NCI-H510A (cell line): ENCODE results near the gene TMEM225B.
"Not testable (repeated sequence)": the region's sequence is repeated elsewhere in the genome, so short reads cannot be mapped to it uniquely, and the experiment has no call there.

ENCODE experiments used
- DNase-seq: peaks from one replicate; lab custom pipeline; 2025; lab: John Stamatoyannopoulos, UW

Gene TMEM225B, protein sequence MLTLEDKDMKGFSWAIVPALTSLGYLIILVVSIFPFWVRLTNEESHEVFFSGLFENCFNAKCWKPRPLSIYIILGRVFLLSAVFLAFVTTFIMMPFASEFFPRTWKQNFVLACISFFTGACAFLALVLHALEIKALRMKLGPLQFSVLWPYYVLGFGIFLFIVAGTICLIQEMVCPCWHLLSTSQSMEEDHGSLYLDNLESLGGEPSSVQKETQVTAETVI

DNA sequence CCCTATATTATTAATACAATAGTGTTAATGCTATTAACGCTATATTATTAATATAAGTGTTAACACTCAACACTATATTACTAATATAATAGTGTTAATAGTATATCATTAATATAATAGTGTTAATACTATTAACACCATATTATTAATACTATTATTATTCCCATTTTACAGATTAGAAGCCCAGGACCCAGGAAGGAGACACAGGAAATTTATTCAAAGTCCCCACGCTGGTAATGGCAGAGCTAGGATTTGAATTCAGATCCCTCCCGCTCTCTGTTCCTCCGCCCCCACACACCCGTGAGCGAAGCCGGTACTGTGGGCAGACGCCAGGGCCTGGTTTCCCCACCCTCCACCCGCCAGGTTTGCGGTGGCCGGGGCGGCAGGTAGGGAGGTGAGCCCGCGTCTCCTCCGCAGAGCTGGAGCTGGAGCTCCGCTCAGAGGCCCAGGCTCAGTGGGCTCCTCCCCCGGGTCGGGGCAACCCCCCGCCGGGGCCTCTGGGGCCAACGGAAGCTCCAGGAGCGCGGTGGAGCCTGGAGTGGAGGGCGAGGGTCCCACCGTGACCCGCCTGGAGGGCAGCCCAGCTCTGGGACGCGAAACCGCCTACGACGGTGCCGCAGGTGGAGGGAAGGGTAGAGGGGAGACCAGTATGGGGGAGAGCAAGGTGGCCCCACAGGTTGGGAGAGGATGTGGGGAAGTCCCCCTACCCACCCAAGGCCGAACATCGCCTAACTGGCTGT lies at the start of gene TMEM225B:
Gene TMEM225B, plus strand, starts transcription at position 506 of the 740 bp plus-strand sequence. CDS start 6,122 bp downstream, outside the sequence.
- DNase-seq = no peak

DNA sequence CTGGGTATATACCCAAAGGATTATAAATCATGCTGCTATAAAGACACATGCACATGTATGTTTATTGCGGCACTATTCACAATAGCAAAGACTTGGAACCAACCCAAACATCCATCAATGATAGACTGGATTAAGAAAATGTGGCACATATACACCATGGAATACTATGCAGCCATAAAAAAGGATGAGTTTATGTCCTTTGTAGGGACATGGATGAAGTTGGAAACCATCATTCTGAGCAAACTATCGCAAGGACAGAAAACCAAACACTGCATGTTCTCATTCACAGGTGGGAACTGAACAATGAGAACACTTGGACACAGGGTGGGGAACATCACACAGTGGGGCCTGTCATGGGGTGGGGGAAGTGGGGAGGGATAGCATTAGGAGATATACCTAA lies 48.5 kb upstream of the TMEM225B start:
- not testable (repeated sequence) for DNase-seq

DNA sequence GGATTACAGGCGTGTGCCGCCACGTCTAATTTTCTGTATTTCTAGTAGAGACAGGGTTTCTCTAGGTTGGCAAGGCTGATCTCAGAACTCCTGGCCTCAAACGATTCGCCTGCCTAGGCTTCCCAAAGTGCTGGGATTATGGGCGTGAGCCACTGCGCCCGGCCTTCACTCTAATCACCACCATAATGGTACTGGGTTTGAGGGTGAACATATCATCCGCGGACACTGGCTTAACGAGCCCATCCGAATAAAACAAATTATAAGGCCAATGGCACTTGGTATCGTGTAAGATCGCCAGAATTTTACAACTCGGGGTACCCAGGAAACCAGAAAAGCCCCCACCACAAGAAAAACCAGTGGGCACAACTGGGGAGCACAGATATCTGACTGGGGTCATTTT lies 46.7 kb upstream of the TMEM225B start:
- no peak for DNase-seq

DNA sequence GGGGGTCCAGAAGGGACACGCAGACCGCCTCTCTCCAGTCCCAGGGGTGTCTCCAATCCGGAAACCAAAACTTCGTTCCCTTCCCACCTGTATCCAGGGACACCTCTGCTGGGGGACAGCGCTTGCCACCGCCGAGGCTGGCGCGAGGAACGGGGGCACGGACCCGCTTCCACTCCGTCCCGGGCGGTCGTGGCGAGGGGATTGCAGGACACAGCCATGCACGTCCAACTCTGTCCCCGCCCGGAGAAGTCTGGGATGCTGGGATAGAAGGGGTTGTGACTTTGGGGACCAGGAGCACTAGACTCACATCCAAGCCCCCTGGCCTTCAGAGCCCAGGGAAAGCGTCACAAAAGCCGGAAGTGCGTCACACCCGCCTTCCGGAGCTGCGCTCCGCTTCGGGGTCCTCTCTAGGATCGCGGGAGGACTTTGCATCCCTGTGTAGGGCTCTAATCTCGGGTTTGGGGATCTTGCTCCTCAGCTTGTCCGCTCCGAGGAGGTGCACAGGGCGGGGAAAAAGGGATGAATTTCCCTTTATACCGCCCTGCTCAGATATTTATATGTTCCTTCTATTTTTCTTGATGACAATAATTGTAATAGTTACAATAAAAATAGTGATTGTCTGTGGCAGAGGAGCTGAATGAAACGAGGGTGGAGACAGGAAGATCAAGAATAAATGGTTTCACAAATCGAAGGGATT lies 46.2 kb upstream of the TMEM225B start, which contains the start of gene FAM200A:
Gene FAM200A, minus strand, starts transcription at position 348 of the 697 bp plus-strand sequence. CDS start 3,707 bp downstream, outside the sequence.
- DNase-seq = peak; percentile 67

DNA sequence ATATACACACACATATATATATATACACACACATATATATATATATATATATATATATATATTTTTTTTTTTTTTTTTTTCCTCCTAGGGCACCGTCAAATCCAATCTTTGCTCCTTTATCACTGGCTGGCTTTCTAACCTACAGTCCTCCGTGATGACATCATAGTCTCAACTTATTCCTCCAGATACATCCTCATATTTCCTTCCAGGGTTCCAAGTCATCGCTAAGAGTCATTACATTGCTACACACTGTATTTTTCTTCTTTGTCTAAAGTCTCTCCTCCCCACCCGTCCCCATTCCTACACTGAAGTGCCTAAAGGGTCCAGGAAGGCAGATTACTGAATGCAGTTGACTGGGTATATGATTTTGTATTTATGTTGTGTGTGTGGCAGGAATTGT lies 45.0 kb upstream of the TMEM225B start:
- DNase-seq = no peak

DNA sequence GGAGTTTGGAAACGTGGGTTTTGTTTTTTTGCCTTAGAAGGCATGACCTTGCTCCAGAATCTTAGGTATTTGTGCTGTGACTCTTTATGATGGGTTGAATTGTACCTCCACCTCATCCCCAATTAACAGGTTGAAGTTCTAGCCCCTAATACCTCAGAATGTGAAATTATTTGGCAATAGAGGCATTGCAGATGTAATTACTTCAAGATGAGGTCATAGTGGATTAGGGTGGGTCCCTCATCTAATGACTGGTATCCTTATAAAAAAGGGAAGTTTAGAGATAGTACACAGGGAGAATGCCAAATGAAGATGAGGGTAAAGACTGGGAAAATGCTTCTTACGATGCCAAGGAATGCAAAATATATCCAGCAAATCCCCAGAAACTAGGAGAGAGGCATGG lies 43.1 kb upstream of the TMEM225B start:
- no peak for DNase-seq

DNA sequence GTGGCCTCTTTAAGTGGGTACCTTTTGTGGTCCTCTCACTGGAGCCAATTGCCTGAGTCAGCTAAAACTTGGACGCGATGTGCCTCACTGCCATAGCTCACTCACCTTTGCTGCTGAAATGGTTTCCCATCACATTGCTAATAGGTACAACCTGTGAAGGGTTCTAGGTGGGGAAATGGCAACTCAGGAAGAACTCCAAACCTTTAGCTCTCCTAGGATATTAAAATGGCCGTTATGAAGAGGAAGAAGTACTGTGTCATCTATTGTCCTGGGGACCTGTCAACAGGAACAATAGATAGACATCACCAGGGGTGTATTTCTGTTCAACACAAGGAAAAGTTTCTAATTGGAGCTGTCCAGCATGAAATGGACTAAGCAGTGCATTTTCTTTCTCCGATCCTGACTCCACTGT lies 40.9 kb upstream of the TMEM225B start:
- DNase-seq = no peak

DNA sequence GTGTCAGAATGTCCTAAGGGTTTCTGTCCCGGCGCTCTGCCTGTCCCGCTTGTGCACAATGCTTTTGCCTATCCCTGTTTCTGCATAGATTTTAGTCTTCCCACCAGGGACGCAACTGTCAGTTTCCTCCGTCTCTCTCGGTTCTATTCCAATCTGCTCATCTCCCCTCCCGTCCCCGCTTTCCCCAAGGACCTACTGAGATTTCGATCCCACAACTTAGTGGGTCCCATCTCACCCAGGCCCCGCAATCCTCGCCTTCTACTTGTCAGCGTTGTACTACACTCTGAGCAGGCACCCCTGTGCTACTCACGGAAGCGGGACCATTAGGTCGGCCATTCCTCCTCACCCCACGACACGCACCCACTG lies 40.1 kb upstream of the TMEM225B start:
- no peak for DNase-seq

DNA sequence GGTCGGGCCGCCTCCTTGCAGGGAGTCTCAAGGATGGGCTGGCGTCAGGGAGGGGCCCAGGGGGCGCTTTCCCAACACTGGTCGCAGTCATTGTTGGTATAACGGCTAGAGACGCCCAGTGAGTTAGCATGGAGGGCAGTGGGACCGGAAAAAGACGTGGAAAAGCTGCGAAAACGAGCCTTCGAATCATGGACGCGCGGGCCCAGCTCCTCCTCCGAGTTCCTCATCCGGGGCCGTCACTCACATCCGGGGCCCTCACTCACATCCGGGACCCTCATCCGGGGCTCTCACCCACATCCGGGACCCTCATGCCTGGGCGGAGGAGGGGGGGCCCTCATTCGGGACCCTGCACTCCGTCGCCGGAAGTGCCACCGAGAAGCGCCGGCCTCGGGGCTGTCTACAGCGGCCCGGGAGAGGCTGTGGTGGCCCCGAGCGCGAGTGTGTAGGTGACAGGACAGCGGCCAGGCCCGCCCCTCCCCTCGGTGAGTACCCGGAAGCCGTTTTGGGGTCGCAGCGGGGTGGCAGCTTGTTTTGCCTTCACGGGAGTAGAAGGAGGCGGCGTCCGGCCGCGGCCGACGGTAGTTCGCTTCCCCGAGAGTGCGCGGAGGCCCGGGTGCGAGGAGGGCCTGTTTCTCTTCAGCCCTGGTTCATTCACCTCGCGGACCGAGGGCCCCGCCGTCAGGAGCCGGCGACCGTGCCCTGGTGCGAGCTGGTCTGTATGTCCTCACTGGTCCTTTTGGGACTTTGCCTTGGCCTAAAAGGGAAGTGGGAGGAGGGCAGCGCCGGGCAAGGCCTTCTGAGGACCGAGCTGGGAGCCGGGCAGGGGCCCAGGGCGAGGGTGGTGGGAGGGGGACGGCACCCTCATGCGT lies 39.5 kb upstream of the TMEM225B start, which contains the start of gene ZNF655:
Gene ZNF655, plus strand, starts transcription at position 337 of the 869 bp plus-strand sequence. CDS start 1,918 bp downstream, outside the sequence.
- DNase-seq = peak; percentile 79

DNA sequence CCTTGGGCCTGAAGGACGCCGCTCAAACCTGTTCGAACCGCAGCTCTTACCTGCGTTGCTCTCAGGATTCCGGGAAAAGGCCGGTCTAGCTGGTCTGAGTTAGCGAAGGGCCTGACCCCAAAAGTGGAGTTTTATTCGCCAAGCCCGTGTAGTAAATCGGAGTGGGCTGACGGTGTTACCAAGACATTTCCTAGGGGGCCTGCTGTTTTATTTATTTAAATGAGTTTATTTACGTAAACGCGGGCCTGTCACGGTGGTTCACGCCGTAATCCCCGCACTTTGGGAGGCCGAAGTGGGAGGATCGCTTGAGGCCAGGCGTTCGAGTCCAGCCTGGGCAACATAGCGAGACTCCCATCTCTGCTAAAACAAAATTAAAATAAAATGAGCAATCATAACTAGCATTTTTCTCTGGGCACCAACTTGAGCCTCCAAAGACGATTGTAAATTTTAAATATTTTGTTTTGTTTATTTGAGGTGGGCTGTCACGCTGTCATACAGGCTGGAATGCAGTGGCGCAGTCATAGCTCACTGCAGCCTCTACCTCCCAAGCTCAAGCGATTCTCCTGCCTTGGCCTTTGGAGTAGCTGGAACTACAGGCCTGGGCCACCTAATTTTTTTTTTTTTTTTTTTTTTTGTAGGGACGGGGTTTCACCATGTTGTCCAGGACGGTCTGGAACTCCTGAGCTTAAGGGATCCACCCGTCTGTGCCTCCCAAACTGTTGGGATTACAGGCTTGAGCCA lies 38.7 kb upstream of the TMEM225B start:
- no peak for DNase-seq

DNA sequence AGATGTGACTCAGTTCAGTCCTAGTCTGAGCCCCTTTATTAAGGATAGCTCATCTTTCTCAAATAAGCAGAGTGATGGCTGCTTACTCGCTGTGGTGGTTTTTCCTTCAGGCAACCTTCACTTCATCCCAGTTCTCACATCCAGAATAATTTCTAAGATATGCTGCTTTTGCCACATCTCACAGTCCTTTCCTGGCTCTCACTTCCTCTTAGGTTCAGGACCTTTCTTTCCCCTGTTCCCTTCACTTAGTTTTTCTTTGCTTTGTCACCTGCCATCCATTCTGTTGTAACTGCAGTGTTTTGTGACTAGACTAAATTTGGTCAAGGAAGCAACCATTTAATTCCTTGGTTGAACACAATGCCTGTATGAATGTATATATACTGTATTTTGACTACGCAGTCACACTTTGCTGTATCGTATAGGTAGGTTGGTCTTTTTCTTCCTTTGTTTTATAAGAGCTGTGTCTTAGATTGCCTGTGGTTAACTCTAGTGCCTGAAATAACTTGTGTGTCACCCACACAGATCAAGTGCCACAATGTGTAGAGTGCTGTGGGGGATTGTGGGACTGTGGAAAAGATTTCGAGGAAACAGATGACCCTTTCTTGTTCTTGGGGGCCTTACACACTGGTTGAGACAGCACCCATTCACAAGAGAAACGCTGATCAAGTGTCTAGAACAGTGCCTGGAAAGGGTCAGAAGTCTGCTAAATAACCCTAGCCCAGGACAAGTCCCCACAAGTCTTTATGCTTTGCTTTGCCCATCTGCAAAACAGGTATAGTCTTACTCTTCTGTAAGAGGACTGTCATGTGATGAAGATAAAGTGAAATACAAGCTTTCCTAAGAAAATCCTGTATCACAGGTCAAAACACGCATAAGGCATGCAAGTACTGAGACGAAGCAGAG lies 37.0 kb upstream of the TMEM225B start:
- no peak for DNase-seq

DNA sequence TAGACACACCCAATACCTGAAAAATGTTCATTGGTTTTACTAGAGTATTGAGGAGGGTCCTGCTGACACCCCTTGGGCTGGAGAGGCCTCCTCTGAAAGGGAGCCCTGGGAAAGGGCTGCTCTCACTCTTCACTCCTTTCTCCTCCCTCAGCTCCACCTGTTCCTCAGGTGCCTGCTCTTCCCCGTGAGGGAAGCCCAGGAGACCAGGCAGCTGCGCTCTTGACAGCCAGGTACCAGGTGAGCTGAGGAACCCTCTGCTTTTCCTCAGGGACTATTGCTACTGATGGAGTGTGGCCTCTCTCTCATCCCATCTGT lies 36.4 kb upstream of the TMEM225B start:
- no peak for DNase-seq

DNA sequence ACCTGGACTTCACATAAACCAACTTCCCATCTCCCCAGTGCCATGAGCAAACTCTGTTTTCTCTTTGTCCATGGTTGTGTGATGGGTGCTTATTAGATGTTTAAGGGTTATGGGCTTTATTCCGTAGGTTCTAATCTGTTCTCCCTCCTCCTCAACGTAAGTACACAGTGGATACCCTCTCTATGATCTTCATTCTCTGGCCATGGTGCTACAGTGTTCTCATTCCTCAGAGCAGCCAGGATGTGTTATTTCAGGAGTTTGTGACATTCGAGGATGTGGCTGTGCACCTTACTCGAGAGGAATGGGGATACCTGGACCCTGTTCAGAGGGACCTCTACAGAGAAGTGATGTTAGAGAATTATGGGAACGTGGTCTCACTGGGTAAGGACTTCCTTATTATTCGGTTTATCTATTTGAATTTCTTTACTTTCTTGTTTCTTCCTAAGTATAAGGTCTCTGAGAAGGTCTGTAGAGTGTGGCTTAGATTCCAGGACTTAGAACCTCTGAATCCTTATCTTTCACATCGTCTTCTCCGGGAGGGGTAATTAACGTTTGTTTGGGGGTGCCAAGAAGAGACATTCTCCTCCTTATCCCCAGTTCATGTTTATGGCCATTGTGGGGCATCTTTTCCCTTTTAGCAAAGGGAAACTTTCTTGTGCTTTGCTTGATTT lies 35.8 kb upstream of the TMEM225B start:
- no peak for DNase-seq

DNA sequence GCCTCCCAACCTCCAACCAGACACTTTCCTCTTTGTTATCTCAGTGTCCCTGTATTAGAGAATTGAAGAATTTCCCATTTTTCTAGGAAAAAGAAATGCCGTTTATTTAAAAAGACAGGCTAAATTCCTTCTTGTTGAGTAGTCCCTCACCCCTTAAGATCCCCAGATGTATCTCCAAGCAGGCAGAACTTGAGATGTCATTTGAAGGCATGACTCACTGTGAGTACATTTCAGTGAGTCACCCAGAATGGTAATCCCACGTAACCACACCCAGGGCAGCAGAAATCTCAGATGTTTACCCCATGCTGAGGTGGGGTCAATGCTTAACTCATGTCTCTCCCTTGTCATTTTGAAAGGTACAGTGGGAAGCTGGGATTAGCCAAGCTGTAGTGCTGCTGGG lies 35.2 kb upstream of the TMEM225B start:
- DNase-seq = no peak

DNA sequence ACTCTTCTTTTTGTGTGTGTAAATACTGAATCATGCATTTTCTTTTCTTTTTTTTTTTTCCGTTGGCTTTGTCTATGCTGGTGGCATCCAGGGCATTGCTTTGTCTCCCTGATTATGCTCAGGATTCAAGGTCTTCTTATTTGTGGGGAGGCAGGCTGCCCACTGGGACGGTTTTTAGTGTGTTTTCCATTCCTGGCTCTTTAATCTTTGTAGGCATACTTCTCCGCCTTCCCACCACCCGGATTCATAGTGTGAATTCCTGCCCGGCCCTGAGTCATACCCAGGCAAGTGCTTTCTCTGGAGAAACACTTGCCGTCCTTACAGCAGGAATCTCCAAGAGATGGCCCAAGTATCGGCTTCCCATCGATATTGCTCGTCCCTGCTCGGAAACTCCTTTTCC lies 34.4 kb upstream of the TMEM225B start:
- no peak for DNase-seq

DNA sequence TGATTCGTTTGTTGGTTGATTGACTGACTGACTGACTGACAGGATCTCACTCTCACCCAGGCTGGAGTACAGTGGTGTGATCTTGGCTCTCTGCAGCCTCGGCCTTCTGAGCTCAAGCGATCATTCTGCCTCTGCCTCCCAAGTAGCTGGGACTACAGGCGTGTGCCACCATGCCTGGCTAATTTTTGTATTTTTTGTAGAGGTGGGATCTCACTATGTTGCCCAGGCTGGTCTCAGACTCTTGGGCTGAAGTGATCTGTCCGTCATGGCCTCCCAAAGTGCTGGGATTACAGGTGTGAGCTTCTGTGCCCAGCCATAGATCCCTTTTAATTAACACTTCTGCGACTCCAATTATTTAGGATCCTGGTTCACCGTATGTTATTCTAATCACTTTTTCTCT lies 29.3 kb upstream of the TMEM225B start:
- not testable (repeated sequence) for DNase-seq

DNA sequence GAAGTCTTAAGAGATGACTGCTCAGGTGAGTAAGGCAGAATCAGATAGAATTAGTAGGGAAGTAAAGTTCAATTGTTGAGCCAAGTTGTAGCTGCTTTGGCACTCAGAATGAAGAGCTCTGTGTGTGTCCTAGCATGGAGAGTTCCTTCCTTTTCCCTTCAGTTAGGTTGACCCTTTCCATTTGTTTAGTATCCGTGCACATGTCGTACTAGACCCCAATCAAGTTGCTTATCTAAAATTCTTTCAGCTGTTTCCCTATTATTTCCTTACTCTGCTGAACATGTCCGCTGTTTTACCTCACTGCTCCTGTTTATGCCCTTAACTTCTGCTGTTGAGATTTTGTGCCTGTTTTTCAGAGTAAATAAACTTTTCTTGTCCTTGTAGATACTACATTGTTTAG lies 26.3 kb upstream of the TMEM225B start:
- DNase-seq = no peak

DNA sequence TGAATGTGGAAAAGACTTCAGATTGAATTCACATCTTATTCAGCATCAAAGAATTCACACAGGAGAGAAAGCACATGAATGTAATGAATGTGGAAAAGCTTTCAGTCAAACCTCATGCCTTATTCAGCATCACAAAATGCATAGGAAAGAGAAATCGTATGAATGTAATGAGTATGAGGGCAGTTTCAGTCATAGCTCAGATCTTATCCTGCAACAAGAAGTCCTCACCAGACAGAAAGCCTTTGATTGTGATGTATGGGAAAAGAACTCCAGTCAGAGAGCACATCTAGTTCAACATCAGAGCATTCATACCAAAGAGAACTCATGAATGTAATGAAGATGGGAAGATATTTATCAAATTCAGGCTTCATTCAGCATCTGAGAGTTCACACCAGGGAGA lies 24.8 kb upstream of the TMEM225B start:
- DNase-seq = no peak

DNA sequence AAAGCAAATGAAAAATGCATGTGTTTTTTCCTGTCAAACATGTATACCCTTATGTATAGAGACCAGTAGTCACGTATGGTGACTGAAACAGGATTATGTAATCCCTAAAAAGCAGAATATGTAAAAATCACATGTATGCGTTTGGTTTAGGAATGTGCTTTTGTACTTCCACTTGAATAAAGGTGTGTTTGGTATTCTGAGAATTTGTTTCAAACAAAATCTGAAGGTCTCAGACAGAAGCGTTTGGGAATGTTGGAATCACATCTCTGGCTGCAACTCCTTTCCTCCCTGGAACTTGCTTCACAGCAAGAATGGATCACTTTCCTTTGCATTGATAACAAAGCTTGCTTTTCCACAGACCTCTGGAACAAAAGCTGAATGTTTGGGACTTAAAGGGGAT lies 21.8 kb upstream of the TMEM225B start:
- DNase-seq = no peak
